HG02852 (cell line): ENCODE measurements around the gene LDHD.

Source experiments
- ATAC-seq: cut with Tn5 transposase; IDR thresholded peaks from one replicate; pipeline ENCODE4 v1.9.1; 2021; ENCODE audit warnings: mild to moderate bottlenecking, moderate library complexity; ENCODE audit not compliant: unreplicated experiment

The LDHD gene

DNA sequence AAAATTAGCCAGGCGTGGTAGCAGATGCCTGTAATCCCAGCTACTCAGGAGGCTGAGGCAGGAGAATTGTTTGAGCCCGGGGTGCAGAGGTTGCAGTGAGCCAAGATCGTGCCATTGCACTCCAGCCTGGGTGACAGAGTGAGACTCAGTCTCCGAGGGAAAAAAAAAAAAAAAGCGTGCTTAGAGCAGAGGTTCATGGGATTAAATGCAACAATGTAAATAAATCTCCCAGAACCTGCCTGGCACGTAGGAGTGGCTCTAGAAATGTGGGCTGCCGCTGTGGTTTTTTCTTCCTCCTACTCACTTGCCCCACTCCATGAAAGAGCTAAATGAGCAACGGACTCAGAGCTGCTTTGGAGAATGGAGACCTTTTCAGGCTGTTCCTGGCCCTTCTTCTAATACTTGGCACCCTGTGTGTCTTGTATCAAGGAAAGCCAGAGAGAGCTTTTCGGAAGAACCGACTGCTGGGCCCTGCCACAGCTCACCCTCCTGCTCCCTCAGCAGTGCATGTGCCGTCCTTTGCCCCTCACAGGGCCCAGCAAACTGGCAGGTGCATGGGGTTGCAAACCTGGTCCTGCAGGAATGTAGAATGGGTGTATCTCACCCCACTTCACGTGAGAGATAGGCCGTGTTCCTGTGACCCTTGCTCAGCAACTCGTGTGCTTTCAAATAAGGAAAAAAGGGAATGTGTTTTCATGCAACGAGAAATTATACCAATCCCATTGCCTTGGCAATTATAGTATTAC, 52.0 kb downstream of the LDHD start:
- no peak for ATAC-seq

DNA sequence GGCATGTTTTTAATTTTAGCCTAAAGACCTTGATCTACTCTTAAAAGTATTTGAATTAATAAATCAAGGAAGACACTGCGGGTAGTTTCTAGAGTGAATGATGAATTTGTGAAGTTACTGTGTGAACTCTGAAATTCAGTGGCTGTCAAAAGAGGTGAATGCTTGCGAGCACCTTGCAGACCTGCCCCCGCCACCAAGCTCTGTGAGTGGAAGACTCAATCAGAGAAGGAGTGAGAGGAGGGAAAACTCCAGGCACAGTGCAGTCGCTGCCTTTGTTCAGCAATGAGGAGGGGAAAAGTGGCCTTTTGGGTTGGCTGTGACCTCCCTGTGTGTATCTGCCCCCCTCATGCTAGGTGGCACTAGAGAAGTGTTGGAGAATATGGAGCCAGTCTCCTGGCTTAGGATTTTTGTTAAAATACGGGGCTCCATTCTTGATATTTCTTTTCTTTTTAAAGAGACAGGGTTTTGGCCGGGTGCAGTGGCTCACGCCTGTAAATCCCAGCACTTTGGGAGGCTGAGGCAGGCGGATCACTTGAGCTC, 53.0 kb downstream of the LDHD start:
- no peak for ATAC-seq

DNA sequence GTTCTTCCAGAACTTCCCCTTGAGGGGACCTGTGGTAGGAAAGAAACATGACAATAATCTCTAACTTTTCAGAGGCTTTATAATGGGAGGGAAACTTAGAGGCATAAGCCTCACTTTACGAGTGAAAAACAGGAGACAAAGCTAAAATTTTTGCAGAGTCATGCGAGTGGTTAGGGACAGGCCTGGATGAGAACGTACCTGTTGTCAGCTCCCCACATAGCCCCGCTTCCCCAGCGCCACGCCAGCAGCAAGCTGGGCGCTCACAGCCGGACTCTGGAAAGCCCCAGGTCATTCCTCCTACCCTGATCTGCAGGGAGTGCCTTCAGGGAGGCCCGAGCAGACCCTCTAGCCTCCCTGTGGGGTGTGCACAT, 53.6 kb downstream of the LDHD start:
- ATAC-seq = no peak

DNA sequence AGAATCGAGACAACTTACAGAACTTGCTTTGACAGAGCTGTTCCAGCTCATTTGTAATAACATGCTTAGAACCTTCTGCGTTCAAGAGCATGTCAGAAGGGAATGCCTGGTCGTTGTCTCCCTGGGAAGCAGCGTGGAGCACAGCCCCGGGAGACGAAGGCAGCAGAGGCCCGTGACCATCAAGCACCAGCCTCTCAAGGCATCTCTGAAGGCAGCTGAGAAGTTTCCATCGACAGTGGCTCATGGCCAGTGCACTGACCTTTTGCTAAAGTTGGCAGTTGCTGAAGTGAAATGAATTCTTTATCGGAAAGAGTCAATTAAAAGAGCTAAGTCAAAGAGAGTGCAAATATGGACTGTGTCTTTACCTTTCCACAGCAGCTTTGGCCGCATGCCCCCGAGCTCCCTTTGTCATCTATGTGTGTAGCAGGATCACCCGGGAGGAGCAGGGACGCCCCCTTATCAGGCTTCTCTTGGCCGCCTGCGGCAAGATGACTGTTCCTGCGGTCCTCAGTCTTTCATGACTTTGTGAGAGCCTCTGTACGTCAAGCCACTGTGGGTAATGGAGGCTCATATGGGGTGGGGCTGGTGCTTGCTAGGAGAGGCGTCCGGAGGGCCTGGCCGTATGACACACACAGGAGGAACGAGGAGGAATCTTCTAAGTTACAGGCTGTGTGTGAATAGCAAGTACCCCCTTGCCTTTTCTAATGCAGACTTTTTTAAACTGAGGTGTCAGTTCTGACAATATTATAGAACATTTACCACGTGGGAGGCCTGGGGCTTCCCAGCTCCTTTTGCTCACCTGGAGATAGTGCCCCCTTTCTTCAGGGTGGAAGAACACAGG, 54.2 kb downstream of the LDHD start:
- no peak for ATAC-seq
